Femur (tissue), 1 donor: ENCODE measurements around the gene NRGN.

Experiments used
- DNase-seq: peaks from one replicate; pipeline ENCODE4 v3.0.0-alpha.2; 2017

The NRGN gene

GRCh38 chr11:124742555-124742954 is 2.8 kb downstream of the NRGN start:
- DNase-seq: no peak

DNA sequence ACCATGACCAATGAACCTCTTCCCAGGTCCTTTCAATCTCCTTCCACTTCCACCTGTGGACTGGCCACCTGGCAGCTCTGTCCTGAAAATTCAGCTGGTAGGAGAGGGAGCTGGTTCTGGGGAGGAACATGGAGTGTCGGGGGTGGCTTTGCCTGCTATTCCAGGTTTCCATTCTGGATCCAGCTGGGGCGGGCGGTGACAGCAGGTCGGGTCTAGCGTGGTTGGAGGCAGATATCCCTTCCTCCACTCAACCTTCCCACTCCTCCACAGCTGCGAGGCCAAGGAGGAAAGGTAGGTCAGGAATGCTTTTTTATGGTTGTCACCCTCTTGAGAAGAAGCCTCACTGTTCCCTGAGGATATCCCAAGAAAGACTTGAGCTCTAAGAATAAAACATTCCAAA is 3.3 kb downstream of the NRGN start:
- DNase-seq: no peak

DNA sequence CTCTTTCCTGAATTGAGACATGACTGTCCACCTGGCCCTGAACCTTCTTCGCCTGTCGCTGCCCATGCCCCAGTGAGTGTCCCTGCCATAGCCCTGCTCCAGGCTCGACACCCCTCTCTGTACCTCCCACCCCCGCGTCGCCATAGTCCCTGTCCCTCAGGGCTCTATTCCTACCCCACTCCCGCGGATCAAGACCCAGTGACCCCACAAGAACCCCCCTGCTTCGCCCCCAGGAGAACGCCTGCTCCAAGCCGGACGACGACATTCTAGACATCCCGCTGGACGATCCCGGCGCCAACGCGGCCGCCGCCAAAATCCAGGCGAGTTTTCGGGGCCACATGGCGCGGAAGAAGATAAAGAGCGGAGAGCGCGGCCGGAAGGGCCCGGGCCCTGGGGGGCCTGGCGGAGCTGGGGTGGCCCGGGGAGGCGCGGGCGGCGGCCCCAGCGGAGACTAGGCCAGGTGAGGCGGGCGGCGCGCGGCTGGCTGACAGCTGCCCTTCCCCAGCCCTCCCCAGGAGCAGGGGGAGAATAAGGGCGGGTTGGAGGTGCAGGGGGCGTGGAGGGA is 5.6 kb downstream of the NRGN start:
- DNase-seq: no peak

DNA sequence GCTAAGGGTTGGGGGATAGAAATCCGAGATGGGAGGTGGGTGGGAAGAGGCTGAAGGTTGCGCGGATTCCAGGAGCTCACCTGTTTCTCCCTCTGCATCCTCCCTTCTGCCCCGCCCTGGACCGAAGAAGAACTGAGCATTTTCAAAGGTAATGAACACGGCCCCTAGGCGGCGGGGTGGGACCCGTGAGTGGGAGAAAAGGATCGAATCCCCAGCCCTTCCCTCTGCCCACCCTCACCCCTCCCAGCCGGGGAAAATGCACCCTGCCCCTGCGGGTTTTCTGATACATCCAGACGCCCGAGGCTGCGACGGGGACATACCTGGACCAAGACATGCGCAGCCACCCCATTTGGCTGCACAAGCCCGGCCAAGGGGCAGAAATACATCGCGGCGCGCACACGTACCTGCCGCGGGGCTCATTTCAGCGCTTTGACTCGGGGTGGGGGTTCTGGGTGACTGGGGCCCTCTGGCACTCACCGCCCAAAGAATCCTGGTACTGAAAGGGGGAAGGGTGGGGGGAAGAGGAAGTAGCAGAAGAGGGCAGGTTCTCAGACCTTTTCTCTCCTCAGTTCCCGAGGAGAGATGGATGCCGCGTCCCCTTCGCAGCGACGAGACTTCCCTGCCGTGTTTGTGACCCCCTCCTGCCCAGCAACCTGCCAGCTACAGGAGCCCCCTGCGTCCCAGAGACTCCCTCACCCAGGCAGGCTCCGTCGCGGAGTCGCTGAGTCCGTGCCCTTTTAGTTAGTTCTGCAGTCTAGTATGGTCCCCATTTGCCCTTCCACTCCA is 6.3 kb downstream of the NRGN start:
- DNase-seq: no peak

- DNase-seq: no peak
These were observed 7.0 kb downstream of the NRGN start for GRCh38 chr11:124746621-124747243.

DNA sequence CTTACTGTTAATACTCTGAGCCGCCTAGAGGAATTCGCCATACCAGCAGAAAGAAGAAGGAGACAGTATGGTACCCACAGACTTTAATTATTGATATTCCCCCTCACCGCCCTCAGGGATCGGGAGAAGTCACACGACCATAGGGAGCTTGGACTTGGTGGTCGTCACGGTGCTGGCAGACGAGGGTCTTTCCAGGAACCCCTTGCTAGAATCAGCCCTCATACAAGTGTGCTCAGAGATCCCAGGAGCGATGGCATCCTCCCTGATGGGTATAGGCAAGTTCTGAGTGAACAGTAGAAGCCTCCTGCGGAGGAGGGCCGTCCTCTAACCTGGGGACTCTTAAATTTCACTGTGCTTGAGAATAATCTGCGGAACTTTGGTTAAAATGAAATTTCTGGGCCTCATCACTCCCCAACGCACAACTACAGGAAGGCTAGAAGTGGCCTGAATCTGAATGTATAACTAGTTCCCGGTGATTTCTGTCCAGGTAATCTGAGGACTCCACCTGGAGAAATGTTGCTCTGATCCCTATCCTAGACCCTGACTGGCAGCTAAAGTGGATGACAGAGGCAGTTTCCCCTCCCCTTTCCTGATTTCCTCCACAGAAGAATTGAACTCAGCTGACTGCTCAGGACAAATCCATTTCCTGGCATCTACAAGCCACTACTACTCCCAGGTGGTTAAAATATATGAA is 7.8 kb downstream of the NRGN start:
- DNase-seq: no peak

- no peak for DNase-seq
These were observed 8.3 kb downstream of the NRGN start for GRCh38 chr11:124748100-124748418.

DNA sequence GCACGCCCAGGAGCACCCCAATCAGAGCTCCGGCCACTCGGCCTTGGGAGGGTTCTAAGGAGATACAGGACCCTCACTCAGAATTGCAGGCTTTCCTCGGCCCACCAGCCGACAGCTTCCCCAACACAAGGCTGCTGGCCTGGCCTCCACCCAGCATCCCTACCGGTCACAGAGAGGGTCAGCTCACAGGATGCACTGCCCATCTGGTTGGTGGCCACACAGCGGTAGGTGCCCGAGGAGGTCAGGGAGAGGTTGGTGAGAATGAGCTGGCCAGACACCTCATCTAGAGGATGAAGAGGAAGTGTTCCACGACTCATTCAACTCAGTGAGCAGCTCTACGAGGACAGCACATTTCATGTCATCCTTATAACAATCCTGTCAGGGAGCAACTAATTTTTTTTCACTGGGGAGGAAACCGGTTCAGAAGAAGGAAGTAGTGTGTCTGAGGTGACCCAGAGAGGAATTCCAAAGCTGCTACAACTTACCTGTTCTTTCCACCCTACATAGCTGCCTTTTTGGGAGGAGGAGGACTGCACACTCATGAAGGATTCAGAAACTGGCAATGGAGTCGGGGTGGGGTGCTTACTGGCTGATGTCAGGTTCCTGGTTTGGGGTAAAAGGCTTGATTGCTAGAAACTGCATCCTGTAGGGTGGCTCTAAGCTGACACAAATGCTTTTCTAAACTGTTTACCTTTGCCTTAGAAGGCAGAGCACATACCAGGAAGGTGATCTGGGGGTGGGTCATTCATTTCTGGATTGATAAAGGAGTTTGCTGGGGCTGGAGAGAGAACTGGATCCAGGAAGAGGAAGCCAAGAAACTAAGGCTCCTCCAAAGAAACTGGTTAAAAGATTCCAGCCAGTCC is 9.0 kb downstream of the NRGN start:
- no peak for DNase-seq

GRCh38 chr11:124749912-124750311 is 10.2 kb downstream of the NRGN start:
- no peak for DNase-seq

DNA sequence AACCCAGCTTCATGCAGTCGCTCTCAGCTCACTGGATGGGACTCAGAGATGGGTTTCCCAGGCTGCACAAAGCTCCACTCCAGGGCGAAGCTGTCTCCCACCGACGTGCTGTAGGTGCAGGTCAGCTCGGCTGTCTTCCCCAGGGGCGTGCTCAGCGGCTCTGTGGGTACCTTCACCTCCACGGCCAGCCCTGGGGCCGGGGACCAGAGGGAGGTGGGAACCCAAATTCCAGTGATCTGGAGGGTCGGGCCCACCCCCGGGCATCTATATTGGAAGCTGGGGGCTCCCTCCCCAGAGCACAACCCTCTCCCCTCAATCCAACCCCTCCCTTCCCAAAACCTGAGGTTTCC is 11.6 kb downstream of the NRGN start:
- DNase-seq: no peak

DNA sequence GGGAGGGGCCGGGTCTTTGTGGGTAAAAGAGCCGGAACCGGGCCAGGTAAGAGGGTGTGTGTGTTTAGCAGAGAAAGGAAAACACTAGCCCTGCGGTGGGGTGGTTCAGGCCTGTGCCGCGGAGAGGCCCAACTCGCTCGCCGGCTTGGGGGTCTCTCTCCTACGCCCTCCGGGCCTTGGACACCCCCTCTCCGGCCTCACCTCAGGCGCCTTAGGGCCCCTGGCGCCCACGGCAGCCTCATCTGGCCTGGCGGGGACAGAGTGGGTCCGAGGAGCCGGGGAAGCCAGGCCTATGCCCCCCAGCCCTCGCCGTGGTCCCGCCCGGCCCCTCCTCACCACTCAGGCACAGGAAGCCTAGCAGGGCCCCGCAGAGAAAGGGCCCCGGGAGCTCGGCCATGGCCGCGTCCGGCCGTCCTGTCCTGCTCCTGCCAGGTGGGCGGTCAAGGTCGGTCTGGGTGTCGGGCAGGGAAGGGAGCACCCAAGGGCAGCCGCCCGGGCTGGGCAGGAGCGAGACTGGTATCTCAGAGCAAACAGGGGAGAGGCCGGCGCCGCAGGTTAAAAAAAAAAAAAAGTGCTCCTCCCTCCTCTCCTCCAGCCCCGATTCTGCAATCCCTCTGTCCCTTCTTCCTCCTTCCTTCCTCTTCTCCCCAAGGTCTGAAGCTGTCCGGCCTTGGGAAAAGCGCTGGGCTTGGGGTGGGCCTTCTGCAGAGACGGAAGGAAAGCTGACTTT is 12.2 kb downstream of the NRGN start, which contains the start of gene VSIG2:
VSIG2 (minus strand) TSS at position 515 of the 730 bp plus-strand sequence; CDS start at position 397, 118 bp downstream.
- DNase-seq: no peak

- no peak for DNase-seq
These were observed 12.8 kb downstream of the NRGN start for GRCh38 chr11:124752471-124753102.

- DNase-seq: no peak
These were observed 13.5 kb downstream of the NRGN start for GRCh38 chr11:124753205-124753604.

- no peak for DNase-seq
These were observed 13.9 kb downstream of the NRGN start for GRCh38 chr11:124753624-124754023.

DNA sequence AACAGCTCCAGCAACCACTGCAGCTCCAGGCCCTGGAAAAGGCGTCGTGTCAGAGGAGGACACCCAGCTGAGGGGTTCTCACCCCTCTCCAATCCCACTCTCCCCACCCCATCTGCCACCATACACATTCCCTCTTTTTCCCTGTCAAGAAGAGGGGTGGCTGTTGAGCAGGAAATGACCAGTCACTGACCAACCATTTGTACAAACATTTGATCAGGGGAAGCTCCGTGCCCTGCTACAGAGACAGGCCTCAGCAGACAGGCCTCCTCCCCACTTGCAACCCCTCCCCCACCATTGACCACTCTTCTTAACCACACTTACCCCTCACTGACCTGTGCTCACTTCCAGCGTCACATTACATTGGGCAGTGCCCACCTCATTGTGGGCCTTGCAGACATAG is 14.6 kb downstream of the NRGN start:
- no peak for DNase-seq

DNA sequence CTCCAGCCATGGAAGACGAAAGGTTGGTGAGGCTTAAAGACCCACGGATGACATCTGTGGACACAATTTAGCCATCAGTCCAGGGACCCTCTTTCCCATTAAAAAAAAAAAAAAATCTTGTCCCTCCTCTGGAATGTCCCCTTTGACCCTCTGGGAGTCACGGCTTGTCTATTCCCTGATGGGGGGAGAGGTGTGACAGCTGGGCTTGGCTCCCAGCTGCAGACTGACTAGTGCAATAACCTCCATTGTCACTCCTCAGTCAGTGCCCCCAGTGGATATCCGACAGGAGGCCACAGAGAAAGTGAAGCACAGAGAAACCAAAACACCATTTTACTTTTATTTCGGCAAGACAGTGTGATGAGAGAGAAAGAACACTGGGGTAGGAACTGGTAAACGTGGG is 15.0 kb downstream of the NRGN start:
- no peak for DNase-seq

DNA sequence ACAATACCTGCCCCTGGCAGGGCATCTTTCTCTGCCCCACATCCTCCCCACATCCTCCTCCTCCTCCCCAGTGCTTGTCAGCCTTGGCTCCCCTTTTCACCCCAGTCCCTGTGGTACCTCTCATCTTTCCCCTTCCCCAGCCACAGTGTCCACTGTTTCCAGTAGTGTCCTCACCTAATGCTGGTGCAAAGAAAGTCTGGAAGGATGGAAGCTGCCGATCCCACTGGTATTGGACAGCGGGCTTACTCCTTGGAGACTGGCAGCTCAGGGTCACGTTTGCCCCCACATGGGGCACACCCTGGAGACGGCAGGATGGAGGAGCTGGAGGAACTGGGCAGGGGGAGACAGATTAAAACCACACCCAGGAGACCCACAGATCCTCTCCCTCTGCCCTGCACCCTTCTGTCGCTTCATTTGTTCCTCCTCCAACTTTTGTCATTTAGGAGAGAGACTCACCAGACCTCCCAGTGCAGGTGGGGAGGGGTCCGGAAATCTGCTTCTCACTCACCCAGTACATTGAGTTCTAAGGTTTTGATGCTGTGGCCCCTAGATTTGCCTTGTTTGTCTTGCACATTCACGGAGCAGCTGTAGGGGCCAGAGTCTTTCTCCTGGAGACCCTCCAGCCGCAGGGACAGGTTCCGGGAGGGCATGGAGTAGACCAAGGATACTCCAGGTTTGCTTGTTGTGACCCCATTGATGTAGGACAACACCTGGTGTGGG is 16.5 kb downstream of the NRGN start:
- no peak for DNase-seq

DNA sequence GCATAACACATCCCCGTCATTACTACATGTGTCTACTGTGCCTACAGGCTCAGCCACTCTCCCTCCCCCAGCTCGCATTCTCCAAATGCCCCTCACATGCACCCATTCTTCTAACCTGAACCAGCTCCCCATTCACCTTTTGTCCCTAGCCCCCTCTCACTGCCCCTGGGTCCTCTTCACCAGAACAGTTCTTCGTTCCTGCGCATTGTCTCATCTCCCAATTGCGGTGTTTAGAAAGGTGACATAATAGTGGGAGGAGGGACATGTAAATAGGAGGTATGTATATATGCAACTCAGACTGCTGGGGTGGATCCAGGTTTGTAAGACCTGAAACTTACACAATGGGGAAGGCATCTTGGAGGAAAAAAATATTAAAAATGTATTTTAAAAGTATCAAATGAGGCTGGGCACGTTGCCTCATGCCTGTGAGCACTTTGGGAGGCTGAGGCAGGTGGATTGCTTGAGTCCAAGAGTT is 17.0 kb downstream of the NRGN start:
- no peak for DNase-seq

- no peak for DNase-seq
These were observed 17.6 kb downstream of the NRGN start for GRCh38 chr11:124757320-124757719.

DNA sequence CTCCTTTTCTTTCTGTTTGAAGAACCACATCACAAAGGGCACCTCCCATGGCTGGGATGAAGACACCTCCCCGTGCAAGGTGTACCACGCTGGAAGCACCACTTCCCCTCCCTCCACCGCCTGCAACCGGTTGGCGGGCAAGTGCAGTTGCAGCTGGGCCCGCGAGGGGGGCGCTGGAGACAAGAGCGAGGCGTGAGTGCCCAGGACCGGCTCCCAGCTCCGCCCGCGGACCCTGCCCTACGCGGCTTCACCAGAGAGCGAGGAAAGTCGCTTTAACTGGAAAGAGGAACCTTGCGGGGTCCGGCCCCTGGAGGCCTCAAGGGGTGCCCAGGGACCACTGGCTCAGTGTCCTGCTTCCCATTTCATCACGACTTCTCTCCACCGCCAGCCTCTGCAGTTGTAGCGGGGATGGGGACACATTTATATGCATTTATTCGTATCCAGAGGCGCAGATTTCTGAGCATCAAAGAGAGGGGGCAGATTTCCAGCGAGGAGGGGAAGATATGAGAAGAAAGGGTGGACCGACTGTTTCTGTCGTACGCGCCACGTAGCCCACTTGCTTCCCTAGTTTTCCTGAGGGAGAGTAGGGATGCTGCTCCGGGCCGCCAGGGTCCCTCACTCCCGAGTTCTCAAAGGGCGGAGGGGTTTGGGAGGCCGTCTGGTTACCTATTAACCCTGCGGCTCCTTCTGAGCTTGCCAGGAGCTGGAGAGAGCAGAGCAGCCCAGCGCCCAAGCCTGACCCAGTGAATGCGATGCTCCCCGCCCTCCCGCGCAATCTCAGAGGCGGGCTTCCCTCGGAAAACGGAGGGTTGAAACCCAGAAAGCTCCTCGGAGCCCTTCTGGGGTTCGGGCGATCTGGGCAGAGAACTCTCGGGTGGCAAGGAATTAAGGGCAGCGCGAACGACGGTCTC is 18.9 kb downstream of the NRGN start:
- DNase-seq: peak; percentile 82
